Keratinocyte (primary cell): ENCODE data around the gene NDUFAF8. TPM values are rescaled to one million over a fixed set of nuclear protein-coding genes. Genes with fewer than 3 reads are reported as not detected.

Source experiments
- DNase-seq: peaks from one replicate; pipeline ENCODE4 v3.0.0-alpha.2; 2011; ENCODE audit warnings: low read depth, missing footprints, low spot score
- FAIRE-seq: peaks from 2 replicates; lab custom pipeline; 2011; peaks lifted over from hg19 to GRCh38; lab: Jason Lieb, UNC
- H2AFZ ChIP-seq: 2 replicates; pipeline ENCODE4 v1.6.0; 2012; ENCODE audit warnings: low read length, control low read depth, inconsistent platforms; ENCODE audit not compliant: control insufficient read depth
- H3K27ac ChIP-seq: 2 replicates; pipeline ENCODE4 v1.5.1; 2011; ENCODE audit warnings: low read length; ENCODE audit not compliant: control insufficient read depth, insufficient read depth
- H3K27me3 ChIP-seq: 3 replicates; pipeline ENCODE4 v1.6.0; 2011; ENCODE audit warnings: low read length; ENCODE audit not compliant: control insufficient read depth, insufficient read depth; ENCODE audit errors: extremely low read depth
- H3K36me3 ChIP-seq, 2 experiments: 2 replicates in 1 of 2; 3 replicates in 1 of 2; pipeline ENCODE4 v1.5.1; 2011; ENCODE audit warnings: low read length in 2 of 2, mild to moderate bottlenecking in 1 of 2; ENCODE audit not compliant: control insufficient read depth in 2 of 2, insufficient read depth in 2 of 2; ENCODE audit errors: extremely low read depth in 1 of 2
- H3K4me1 ChIP-seq: 3 replicates; pipeline ENCODE4 v1.5.1; 2011; ENCODE audit warnings: low read length; ENCODE audit not compliant: control insufficient read depth, insufficient read depth; ENCODE audit errors: extremely low read depth
- H3K4me2 ChIP-seq: 3 replicates; pipeline ENCODE4 v1.6.0; 2011; ENCODE audit warnings: low read depth, low read length; ENCODE audit not compliant: control insufficient read depth, insufficient read depth; ENCODE audit errors: extremely low read depth
- H3K4me3 ChIP-seq, 3 experiments: fragments of 200-600 bp in 1 of 3; sonication (generic) in 1 of 3; 2 replicates in 2 of 3; 3 replicates in 1 of 3; pipeline ENCODE4 v1.5.1; 2011 to 2016; ENCODE audit warnings: low read length in 3 of 3, mild to moderate bottlenecking in 3 of 3, control low read depth in 2 of 3, inconsistent platforms in 1 of 3, low read depth in 1 of 3, mixed read lengths in 1 of 3, mixed run types in 1 of 3, moderate library complexity in 1 of 3; ENCODE audit not compliant: control insufficient read depth in 2 of 3, insufficient read depth in 2 of 3; ENCODE audit errors: extremely low read depth in 1 of 3
- H3K79me2 ChIP-seq: 2 replicates; pipeline ENCODE4 v1.6.0; 2012; ENCODE audit warnings: low read length; ENCODE audit not compliant: control insufficient read depth, insufficient read depth
- H3K9ac ChIP-seq: 3 replicates; pipeline ENCODE4 v1.6.0; 2011; ENCODE audit warnings: low read length; ENCODE audit not compliant: control insufficient read depth, insufficient read depth; ENCODE audit errors: extremely low read depth
- H3K9me1 ChIP-seq: 3 replicates; pipeline ENCODE4 v1.6.0; 2011; ENCODE audit warnings: low read length; ENCODE audit not compliant: control insufficient read depth, insufficient read depth; ENCODE audit errors: extremely low read depth
- H3K9me3 ChIP-seq: 2 replicates; pipeline ENCODE4 v1.5.1; 2012; ENCODE audit warnings: low read depth, low read length; ENCODE audit not compliant: control insufficient read depth
- H4K20me1 ChIP-seq: 3 replicates; pipeline ENCODE4 v1.6.0; 2011; ENCODE audit warnings: low read length; ENCODE audit not compliant: control insufficient read depth, insufficient read depth; ENCODE audit errors: extremely low read depth
- CTCF ChIP-seq, 3 experiments: IDR thresholded peaks in 1 of 3; conservative IDR thresholded peaks in 1 of 3; optimal IDR thresholded peaks in 1 of 3; 2 replicates in 2 of 3; 3 replicates in 1 of 3; pipeline versions ENCODE3 to v1.5.1; 2011; ENCODE audit warnings: low read length in 3 of 3, mild to moderate bottlenecking in 3 of 3, moderate library complexity in 2 of 3, control low read depth in 1 of 3, inconsistent platforms in 1 of 3; ENCODE audit not compliant: insufficient read depth in 2 of 3; ENCODE audit errors: extremely low read depth in 1 of 3
- EZH2 ChIP-seq: IDR thresholded peaks from one replicate; pipeline ENCODE4 v1.6.1; 2012; ENCODE audit warnings: inconsistent platforms, mild to moderate bottlenecking, low read length, moderate library complexity
- dilution Hi-C: fragments of 300-500 bp; cut with MboI; formaldehyde crosslinking; loops from one replicate; pipeline ENCODE4 v1.7.0; 2020; ENCODE audit warnings: low sequenced_read_pairs; ENCODE audit not compliant: extremely low pct_ligation_motif_present
- polyA plus RNA-seq, 5 experiments: library from polyadenylated mRNA; depleted of rRNA in 3 of 5; stranded (reverse) in 3 of 5; stranded (forward) in 1 of 5; unstranded in 1 of 5; fragments of >200 nt; gene quantifications; 1 replicate in 1 of 5; 2 replicates in 3 of 5; 3 replicates in 1 of 5; pipeline versions ENCODE4 v1.2.1 to v1.2.3, GENCODE V29; 2011 to 2012; ENCODE audit warnings: missing spikeins in 2 of 5, low read depth in 1 of 5, low replicate concordance in 1 of 5

Gene NDUFAF8
- polyA plus RNA-seq, 1 donor (not counting 4 experiments of a cell fraction or from before 2014, with no cell fraction given): 171 TPM

- Histone ChIP-seq H3K27ac (no peak overlapping the region), H3K9me1 (no peaks in the 10 kb centered on the region), H4K20me1 (peaks cover 12% of the 10 kb centered on the region), H3K4me1 (peaks cover 14% of the 10 kb centered on the region), H3K36me3 (peaks cover 17 to 39% of the 10 kb centered on the region in 2 experiments), H3K4me2 (no peak overlapping the region), H3K9me3 (no peaks in the 10 kb centered on the region), H3K27me3 (no peaks in the 10 kb centered on the region), H3K79me2 (peaks cover 4% of the 10 kb centered on the region), H3K4me3 (no peak overlapping the region), H3K9ac (no peak overlapping the region), H2AFZ (no peak overlapping the region)
- no peak for FAIRE-seq
- DNase-seq: no peak
- dilution Hi-C loops: no loop called here
- TF ChIP-seq CTCF (optimal IDR thresholded peaks at IDR 0.05 in 1 of 3, IDR thresholded peaks at IDR 0.05 in 1 of 3, conservative IDR thresholded peaks at IDR 0.05 in 1 of 3; ENCODE audit: extremely low read depth in 1 of 3, insufficient read depth in 2 of 3, low read length in 3 of 3): no peak
- TF ChIP-seq EZH2: no peak
Observed at GRCh38 chr17:81257533-81257932, 18.4 kb downstream of the NDUFAF8 start.

GRCh38 chr17:81258292-81258691 lies 19.2 kb downstream of the NDUFAF8 start:
- H3K9ac ChIP-seq: no peak overlapping the region
- no peak overlapping the region for H2AFZ ChIP-seq
- DNase-seq (no peak), FAIRE-seq (no peak)
- no peaks in the 10 kb centered on the region for H3K9me3 ChIP-seq
- H3K27me3 ChIP-seq: no peaks in the 10 kb centered on the region
- TF ChIP-seq CTCF (optimal IDR thresholded peaks at IDR 0.05 in 1 of 3, IDR thresholded peaks at IDR 0.05 in 1 of 3, conservative IDR thresholded peaks at IDR 0.05 in 1 of 3; ENCODE audit: extremely low read depth in 1 of 3, insufficient read depth in 2 of 3, low read length in 3 of 3): no peak
- no peak for TF ChIP-seq EZH2
- no peak overlapping the region for H3K27ac ChIP-seq
- dilution Hi-C loops: no loop called here
- H3K4me2 ChIP-seq: no peak overlapping the region
- no peaks in the 10 kb centered on the region for H3K9me1 ChIP-seq
- peaks cover 12% of the 10 kb centered on the region for H4K20me1 ChIP-seq
- H3K4me3 ChIP-seq: no peak overlapping the region
- peaks cover 17 to 40% of the 10 kb centered on the region in 2 experiments for H3K36me3 ChIP-seq
- peaks cover 14% of the 10 kb centered on the region for H3K4me1 ChIP-seq
- H3K79me2 ChIP-seq: peaks cover 4% of the 10 kb centered on the region
